OCI-M2 (cell line): ENCODE results near the gene NELL2.
"Not testable (repeated sequence)": the region's sequence is repeated elsewhere in the genome, so short reads cannot be mapped to it uniquely, and the experiment has no call there.

ENCODE experiments used
- DNase-seq: peaks from one replicate; lab custom pipeline; 2025; ENCODE audit not compliant: unreplicated experiment; lab: John Stamatoyannopoulos, UW

NELL2 gene

DNA sequence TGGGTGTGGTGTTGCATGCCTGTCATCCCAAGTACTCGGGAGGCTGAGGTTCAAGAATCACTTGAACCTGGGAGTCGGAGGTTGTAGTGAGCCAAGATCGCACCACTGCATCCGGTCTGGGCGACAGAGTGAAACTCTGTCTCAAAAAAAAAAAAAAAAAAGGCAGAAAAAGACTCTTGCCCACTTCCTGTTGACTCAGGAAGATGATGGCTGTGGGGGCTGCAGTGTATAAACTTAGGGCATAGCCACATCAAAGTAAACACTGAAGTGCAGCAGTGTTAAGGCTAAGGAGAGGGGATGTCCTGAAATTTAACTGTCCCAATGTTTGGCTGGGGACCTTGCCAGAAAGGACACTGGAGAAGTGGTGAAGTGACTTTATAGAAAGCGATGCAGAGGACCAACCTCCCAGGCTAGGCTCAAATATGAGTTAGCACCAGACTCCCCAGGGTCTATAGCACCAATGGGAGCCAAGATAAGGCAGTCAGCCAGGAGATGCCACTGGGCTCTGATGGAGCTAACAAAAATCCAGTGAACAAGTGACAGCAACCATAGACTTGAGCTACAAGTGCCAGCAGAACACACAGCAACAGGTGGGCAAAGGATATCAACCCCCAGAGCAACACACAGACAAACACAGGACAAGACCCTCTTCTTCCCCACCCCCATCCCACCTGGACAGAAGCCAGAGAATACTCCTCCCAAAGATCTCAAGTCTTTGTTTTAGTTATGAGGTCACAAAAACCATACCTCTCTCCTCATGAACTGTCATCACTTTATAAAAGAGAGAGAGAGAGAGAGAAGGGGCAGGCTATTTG is 28.0 kb downstream of the NELL2 start:
- no peak for DNase-seq

DNA sequence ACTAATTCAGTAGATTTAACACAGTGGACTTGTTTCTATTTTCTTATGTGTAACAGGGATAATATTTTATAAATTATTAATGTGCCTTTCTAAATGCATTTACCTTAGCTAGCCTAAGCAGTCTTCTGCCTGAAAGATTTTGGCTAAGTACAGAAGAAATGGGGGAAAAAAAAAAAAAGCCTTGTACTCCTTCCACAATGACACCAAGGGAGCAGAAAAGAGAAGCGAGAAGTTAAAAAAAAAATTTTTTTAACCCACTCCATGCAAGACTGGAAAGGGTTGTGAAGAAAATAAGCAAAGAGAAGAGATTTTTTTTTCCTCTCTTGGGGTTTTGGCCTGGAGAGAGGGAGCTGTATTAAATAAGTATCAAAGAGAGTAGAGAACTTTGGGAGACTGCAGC is 28.7 kb downstream of the NELL2 start:
- DNase-seq: no peak

DNA sequence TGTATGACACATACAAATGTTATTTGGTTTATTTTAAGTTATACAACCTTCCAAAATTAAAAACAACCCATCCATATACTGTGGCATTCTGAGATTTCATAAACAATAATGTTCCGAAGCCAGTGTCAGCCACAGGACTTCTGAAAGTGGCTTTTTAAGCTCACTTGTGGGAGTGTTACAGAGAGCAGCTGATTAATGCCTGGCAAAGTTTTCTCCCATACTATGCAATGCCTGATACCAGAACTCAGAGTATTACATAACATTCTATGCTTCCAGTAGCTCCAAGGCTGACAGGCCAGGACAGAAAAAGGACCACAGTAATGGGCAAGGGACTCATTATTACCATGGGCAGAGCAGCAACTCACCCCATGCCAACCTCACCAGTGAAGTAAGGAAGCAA is 29.3 kb downstream of the NELL2 start:
- DNase-seq: no peak

DNA sequence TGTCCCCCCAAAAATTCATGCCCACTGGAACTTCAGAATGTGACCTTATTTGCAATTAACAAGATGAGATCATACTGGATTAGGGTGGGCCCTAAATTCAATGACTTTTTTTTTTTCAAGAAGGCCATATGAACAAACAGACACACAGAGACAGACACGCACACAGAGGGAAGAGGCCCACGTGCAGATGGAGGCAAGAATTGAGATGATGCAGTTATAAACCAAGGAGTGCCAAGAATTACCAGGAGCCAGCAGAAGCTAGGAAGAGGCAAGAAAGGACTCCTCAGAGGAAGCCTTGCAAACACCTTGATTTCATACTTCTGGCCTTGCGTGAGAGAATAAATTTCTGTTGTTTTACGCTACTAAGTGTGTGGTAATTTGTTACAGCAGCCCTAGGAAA is 33.4 kb downstream of the NELL2 start:
- no peak for DNase-seq

DNA sequence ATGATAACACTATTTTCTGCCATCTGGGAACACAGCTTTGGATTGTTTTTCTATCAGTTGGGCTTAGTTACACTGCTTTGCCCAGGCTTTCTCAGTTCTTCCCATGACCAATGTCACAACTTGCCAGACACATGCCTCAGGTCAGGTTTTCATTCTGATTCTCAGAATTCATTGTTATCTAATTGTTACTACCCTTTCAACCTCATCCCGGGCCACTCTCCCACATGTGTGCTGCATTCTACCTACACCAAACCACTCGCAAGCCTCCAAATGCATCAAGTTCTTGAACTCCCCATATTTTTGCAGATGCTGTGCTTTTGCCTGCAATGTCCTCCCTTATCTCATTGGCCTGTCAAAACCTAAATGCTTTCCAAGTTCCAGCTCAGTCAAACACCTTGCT is 36.3 kb downstream of the NELL2 start:
- DNase-seq: no peak

DNA sequence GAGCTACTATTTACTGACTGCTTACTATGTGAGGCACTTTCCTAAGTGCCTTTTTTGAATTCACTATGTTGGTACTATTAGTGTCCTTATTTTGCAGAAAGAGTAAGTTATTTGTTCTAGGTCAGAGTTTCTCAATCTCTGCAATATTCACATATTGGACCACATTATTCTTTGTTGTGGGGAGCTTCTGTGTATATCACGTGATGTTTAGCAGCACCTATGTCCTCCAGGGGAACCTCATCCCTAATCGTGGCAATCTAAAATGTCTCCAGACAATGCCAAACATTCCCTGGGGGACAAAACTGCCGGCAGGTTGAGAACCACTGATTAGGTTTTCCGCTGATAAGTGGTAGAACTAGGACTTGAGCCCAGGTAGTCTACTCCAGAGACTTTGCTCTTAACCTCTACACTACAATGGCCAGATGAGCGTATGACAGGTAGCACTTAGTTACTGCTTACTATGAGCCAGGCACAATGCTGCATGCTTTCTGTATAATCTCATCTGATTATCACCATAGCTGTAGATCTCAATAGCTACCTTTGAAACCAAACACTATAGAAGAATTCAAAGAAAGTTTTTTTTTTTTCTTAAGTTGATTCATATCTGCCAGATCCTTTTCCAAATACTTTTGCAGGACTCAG is 38.9 kb downstream of the NELL2 start:
- DNase-seq: no peak

DNA sequence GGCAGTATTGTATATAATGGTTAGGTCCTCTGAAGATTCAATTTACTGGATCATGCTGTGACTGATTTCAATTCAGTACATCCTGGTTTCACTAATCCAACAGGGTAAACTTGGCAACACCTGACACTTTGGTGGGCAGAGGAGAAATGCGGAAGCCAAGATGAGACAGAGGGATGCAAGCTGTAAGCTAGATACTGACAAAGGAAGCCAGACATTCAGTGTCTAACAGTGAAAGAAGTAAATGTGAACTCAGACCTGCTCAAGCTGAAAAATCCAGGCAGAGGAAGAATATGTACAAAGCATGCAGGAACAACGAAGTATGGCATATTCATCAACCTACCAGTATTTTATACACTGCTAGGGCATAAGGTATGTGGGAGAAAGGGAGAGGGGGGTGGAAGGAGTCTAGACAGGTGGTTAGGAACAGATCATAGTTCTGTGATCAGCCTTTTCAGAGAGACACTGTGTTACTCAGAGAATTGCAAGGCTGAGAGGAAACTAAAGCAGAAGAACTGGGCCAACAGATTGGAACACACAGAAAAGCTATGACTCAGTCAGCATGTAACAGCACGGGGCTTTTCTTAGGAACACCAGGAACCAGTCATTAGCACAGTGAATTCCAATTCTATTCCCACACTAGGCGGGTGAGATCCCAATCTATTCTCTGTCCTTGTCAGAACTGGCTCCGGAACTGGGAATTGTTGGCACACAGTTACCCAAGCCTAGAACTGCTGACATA is 40.3 kb downstream of the NELL2 start:
- DNase-seq: no peak

DNA sequence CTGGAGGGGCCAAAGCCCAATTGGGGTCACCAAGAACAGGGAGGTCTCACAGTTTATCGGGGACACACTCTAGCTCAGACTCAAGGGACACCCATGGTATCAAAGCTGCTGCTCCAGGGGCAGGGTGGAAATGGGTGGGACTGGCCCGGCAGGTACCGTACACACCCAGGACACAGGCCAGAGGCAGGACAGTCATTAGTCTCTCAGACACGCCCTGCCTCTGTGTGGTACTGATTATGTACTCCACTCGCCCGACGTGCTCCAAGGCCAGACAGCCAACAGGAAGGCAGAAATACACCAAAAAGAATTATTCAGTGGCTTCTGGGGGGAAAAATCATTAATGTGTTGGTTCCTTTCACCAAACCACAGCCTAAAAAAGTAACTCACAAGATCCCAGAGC is 41.1 kb downstream of the NELL2 start:
- DNase-seq: not testable (repeated sequence)

DNA sequence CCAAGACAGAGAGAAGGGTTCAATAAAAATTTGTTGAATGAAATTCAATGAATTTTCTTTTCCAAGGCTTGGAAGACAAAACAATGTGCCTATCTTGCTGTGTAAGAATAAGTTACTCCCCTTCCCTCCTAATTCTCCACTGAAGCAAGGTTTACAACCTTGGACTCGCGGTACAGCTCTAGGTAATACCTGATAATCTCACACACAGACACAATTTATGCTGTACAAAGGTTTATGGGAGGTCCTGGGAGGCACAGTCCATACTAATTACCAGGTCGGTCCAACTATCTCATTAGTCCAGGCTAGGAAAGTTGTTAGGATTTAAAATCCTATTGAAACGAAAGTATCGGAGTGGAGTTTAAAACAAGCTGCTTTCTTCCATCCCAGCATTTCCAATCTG is 42.6 kb downstream of the NELL2 start:
- DNase-seq: no peak

DNA sequence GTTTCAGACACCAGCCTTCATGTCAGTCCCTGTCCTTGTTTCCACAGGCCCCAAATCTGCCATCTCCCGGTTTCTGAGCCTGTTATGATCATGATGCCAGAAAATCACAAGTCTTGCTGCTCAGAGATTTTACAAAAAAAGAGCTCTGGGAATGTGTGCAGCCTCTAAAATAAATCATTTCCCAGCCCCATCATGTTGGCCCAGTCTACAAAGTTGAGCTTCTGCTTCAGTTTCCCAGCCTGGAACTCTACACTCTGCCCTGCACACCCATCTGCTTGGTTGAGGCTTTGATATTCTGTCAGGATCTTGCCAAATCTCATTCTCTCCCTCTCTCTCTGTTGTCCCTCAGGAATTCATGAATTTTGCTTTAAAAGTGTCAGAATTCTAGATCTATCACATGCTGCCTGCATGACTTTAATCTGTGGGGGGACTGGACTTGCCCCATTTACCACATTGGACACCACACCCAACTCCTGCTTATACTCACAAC is 45.5 kb downstream of the NELL2 start:
- DNase-seq: no peak

DNA sequence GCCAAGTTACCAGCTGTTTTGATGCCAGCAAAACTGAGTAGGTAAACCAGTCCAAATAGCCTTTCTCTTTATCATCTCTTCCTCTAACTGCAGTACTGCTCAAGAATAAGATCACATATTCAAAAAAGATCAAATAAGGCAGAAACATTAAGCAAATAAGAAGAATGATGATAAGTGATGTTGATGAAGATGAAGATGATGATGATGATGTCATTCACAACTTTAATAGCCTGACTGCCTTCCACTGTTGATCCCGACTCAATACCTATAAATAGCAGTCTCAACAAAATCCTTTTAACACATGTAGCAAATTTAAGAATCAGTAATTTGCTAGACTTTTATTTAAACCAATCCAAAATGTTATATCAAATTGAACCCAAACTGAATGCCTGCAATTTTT is 47.1 kb downstream of the NELL2 start:
- DNase-seq: no peak

DNA sequence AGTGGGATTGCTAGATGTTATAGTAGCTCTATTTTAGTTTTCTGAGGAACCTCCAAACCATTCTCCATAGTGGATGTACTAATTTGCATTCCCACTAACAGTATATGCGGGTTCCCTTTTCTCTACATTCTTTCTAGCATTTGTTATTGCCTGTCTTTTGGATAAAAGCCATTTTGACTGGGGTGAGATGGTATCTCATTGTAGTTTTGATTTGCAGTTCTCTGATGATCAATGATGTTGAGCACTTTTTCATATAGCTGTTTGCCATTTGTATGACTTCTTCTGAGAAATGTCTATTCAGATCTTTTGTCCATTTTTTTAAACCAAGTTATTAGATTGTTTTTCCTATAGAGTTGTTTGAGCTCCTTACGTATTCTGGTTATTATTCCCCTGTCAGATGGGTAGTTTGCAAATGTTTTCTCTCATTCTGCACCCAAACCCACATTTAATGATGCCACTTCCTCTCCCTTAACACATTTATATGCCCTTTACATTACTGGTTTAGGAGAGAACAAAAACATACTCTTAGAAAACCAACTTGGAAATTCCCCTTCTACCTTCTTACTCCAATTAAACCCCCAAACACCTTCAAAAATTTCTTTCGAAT is 48.2 kb downstream of the NELL2 start:
- DNase-seq: no peak

DNA sequence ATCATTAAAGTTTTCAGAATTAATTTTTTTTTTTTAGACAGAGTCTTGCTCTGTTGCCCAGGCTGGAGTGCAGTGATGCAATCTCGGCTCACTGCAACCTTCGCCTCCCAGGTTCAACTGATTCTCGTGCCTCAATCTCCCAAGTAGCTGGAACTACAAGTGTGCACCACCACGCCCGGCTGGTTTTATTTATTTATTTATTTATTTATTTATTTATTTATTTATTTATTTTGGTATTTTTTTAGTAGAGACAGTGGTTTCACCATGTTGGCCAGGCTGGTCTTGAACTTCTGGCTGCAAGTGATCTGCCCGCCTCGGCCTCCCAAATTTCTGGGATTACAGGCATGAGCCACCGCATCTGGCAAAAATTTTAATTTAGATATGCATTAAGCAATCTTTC is 54.4 kb downstream of the NELL2 start:
- not testable (repeated sequence) for DNase-seq

DNA sequence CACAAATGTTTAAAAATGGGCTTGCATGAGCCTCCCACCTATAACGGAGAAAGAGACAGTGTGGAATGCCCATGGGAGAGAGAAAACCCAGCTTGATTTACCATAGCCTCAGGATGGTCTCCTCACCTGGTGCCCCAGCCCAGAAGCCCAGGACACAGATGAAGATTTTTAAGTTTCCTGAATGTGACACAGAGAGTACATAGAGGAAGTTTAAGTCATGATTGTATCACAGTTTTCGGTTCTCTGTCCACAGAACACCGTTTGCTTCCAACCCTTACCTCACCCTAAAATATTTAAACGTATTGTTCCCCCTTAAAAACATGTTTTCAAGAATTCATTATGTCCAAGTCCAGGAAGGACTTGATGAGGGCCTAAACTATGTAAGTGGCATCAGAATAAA is 56.2 kb downstream of the NELL2 start:
- no peak for DNase-seq

DNA sequence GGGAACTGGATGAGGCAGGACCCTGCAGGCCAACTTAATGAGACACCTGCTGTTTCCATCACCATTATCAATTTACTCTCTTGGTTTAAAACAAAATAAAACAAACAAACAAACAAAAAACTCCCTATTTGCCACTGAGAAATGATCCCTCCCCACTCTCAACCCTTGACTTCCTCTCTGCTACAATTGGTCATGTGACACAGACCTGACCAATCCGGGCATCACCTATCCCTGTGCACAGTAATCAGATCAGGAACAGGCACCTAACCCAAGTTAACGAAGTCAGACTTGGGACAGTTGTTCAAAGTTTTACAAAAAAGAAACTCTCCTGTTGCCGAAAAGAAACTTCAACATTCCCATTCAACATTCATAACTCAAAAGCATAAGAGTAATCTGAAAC is 58.4 kb downstream of the NELL2 start:
- no peak for DNase-seq

DNA sequence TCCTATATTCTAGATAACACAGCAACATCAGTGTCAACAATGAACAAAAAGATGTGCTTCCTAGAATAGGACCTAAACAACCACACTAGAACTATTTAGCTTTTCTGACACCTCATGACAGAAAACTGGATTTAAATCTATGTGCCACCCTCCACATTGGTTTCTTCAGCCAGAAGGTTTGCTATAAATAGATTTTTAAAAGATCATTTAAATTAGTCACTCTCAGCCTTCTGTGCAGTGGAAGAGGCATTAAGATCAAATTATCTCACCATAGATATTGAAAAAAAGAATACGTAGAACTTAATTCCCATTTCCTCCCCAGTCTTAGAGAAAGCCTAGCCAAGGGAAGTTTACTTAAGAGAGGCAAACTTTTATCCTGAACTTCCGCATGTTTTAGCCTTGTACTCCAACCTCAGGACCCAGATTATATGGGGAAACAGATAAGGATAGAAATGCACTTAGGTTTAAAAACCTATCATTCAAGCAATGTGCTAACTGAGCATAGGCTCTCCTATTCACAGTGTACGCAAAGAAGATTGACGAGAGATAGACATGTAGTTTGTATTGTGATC is 59.6 kb downstream of the NELL2 start:
- DNase-seq: no peak

DNA sequence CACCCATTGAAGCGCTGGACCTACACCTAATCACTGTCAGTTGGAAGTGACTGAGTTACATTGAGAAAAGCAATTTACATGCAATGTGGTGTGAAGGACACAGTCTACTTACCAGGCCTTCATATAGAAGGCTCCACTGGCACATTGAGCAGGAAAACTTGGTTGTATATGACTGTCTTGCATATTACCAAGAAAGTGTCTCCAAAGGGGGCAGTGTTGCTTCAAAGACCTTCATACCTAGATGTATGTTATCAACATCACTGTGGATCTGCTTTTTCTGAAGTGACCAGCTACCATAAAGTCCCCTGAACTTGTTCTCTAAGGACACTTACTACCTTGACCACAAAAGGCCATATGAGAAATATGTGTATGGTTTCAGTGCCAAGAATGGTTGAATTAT is 64.1 kb downstream of the NELL2 start:
- DNase-seq: no peak

DNA sequence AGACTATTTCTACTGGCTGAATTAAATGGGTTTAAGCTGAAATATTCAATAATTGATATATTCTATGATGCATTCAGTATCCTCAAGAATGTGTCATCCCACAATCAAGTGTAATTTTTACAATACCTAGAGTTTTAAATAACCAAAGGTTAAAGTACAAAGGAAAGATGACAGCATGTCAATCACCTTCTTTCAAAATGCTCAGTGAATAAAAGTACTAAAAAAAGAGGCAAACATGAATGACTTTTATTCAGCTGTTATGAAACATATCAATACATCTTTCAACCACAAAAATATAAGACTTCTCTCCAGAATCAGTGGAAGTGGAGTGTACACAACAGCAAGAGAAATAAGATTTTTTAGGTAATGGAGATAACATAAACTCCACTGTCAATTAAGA is 72.0 kb downstream of the NELL2 start:
- no peak for DNase-seq

DNA sequence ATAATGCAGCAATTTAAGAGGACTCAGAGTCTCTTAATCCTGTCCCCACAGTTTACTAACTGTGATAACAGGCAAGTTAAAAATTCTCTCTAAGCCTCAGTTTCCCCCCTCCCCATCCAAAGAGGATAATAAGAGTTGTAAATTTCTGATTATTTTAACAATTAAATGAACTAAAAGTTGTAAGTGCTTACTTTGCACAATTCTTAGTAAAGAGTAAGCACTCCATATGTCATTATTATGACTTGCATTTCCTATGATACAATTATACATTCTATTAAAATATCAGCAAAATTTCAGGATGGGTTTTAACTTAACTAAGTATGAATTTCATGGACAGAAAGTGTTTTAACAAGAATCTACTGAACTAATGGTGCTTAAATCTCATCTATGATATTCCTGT is 80.1 kb downstream of the NELL2 start:
- no peak for DNase-seq

DNA sequence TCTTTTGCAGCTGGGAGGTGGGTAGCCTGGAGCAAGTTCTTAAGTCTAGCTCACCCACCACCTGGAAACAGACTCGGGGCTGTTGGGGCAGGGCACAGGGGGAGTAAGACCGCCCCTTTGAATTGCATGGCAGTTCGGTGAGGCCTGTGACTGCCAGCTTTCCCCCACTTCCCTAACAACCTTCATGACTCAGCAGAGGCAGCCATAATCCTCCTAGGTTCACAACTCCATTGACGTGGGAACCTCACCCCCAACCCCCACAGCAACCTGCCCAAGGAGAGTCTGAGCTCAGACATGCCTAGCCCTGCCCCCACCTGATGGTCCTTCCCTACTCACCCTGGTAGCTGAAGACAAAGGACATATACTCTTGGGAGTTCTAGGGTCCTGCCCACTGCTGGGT is 87.4 kb downstream of the NELL2 start:
- no peak for DNase-seq

DNA sequence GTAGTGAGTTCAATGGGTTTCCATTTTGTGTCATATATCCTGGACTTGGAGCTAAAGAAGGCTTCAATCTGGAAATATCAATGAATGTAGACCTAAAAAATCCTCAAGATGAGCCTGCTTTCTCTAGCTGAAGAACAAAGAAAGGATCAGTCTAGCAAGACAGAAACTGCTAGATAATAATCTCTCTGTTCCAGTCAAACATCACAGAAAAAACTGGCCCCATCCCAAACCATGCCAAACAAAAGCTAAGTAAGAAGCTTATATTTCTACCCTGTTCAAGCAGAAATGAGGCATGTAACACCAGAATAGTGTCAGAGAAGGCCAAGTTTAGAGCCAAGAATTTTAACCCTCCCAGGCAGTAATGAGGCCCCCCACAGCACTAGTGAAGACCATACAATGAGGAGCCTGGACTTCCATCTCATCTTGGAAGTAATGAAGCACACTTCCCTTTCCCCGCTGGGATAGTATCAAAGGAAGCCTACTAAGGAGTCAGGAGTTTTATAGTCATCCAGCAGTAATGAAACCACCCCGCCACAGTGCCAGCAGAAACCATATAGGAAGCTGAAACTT is 95.8 kb downstream of the NELL2 start:
- no peak for DNase-seq
